NT2/D1 (cell line): ENCODE data around the gene B4GALT5.

Experiments used
- DNase-seq: peaks from one replicate; pipeline ENCODE4 v3.0.0-alpha.2; 2011; ENCODE audit warnings: low read depth, low spot score
- H3K27me3 ChIP-seq: 2 replicates; pipeline ENCODE4 v1.6.0; 2011; ENCODE audit warnings: mild to moderate bottlenecking; ENCODE audit not compliant: insufficient read length, insufficient read depth
- H3K36me3 ChIP-seq: 2 replicates; pipeline ENCODE4 v1.6.1; 2011; ENCODE audit warnings: mild to moderate bottlenecking, low read length, mixed read lengths; ENCODE audit not compliant: insufficient read depth, insufficient read length
- H3K4me1 ChIP-seq: 2 replicates; pipeline ENCODE4 v1.5.1; 2011; ENCODE audit not compliant: insufficient read depth, insufficient read length
- H3K4me3 ChIP-seq: 2 replicates; pipeline ENCODE4 v1.5.1; 2011; ENCODE audit warnings: low read depth; ENCODE audit not compliant: insufficient read length
- H3K9ac ChIP-seq: 2 replicates; pipeline ENCODE4 v1.6.0; 2011; ENCODE audit warnings: low read depth; ENCODE audit not compliant: insufficient read length
- H3K9me3 ChIP-seq: 2 replicates; pipeline ENCODE4 v1.5.1; 2011; ENCODE audit warnings: mild to moderate bottlenecking, low read length; ENCODE audit not compliant: insufficient read depth
- SUZ12 ChIP-seq: IDR thresholded peaks from 2 replicates; pipeline ENCODE4 v1.6.1; 2011; ENCODE audit not compliant: insufficient read length, insufficient read depth; ENCODE audit errors: extremely low read depth
- YY1 ChIP-seq: IDR thresholded peaks from 2 replicates; pipeline ENCODE4 v1.6.1; 2011; ENCODE audit not compliant: insufficient read length, insufficient read depth
- ZNF274 ChIP-seq: IDR thresholded peaks from 2 replicates; pipeline ENCODE4 v1.6.1; 2011; ENCODE audit warnings: mild to moderate bottlenecking, low read depth, low read length

Gene B4GALT5

GRCh38 chr20:49583343-49583668 is 130.4 kb downstream of the B4GALT5 start:
- TF ChIP-seq SUZ12 (no peak), ZNF274 (no peak), YY1 (no peak)
- Histone ChIP-seq H3K27me3 (no peaks in the 10 kb centered on the region), H3K4me1 (peaks cover 14% of the 10 kb centered on the region), H3K36me3 (no peaks in the 10 kb centered on the region), H3K4me3 (no peak overlapping the region), H3K9me3 (peaks cover 7% of the 10 kb centered on the region), H3K9ac (no peak overlapping the region)
- DNase-seq = no peak
